ENCODE results near the gene TAS2R38.
"Not testable (repeated sequence)": the region's sequence is repeated elsewhere in the genome, so short reads cannot be mapped to it uniquely, and the experiment has no call there.

The TAS2R38 gene

GRCh38 chr7:141973673-141974072, at the start of gene TAS2R38:
TAS2R38 (minus strand) TSS chr7:141973773; CDS start chr7:141973689, 84 bp downstream.
- DNase-seq (ENCODE audit: low read depth in 2 of 2) = no peak

GRCh38 chr7:142018154-142018553, 44.6 kb upstream of the TAS2R38 start:
- no peak for DNase-seq (ENCODE audit: low read depth in 2 of 2)

- no peak for DNase-seq (ENCODE audit: low read depth in 2 of 2)
These were observed 43.9 kb upstream of the TAS2R38 start for GRCh38 chr7:142017451-142017850.

- DNase-seq (ENCODE audit: low read depth in 2 of 2) = no peak
These were observed 39.4 kb upstream of the TAS2R38 start for GRCh38 chr7:142012825-142013511.

GRCh38 chr7:142010952-142011548, 37.5 kb upstream of the TAS2R38 start:
- no peak for DNase-seq (ENCODE audit: low read depth in 2 of 2)

GRCh38 chr7:142009187-142009586, 35.6 kb upstream of the TAS2R38 start:
- DNase-seq (ENCODE audit: low read depth in 2 of 2) = no peak

GRCh38 chr7:142006577-142006976, 33.0 kb upstream of the TAS2R38 start:
- no peak for DNase-seq (ENCODE audit: low read depth in 2 of 2)

GRCh38 chr7:142002179-142002578, 28.6 kb upstream of the TAS2R38 start:
- DNase-seq (ENCODE audit: low read depth in 2 of 2) = no peak

GRCh38 chr7:142001163-142001874, 27.7 kb upstream of the TAS2R38 start:
- DNase-seq (ENCODE audit: low read depth in 2 of 2) = no peak

GRCh38 chr7:142000244-142000643, 26.7 kb upstream of the TAS2R38 start:
- DNase-seq (ENCODE audit: low read depth in 2 of 2) = no peak

GRCh38 chr7:141999058-141999623, 25.6 kb upstream of the TAS2R38 start:
- no peak for DNase-seq (ENCODE audit: low read depth in 2 of 2)

GRCh38 chr7:141993354-141993753, 19.8 kb upstream of the TAS2R38 start:
- no peak for DNase-seq (ENCODE audit: low read depth in 2 of 2)

GRCh38 chr7:141992688-141993087, 19.1 kb upstream of the TAS2R38 start:
- DNase-seq (ENCODE audit: low read depth in 2 of 2) = no peak

GRCh38 chr7:141992156-141992555, 18.6 kb upstream of the TAS2R38 start:
- DNase-seq (ENCODE audit: low read depth in 2 of 2) = no peak

GRCh38 chr7:141991140-141991539, 17.6 kb upstream of the TAS2R38 start:
- DNase-seq (ENCODE audit: low read depth in 2 of 2) = no peak

- DNase-seq (ENCODE audit: low read depth in 2 of 2) = no peak
These were observed 16.6 kb upstream of the TAS2R38 start for GRCh38 chr7:141990011-141990725.

GRCh38 chr7:141987803-141988202, 14.2 kb upstream of the TAS2R38 start:
- not testable (repeated sequence) for DNase-seq (ENCODE audit: low read depth in 2 of 2)

GRCh38 chr7:141986923-141987322, 13.3 kb upstream of the TAS2R38 start:
- DNase-seq (ENCODE audit: low read depth in 2 of 2) = no peak

GRCh38 chr7:141985926-141986325, 12.4 kb upstream of the TAS2R38 start:
- DNase-seq (ENCODE audit: low read depth in 2 of 2) = not testable (repeated sequence)

- DNase-seq (ENCODE audit: low read depth in 2 of 2) = no peak
These were observed 6.0 kb upstream of the TAS2R38 start for GRCh38 chr7:141979568-141979967.

- no peak for DNase-seq (ENCODE audit: low read depth in 2 of 2)
These were observed 4.8 kb upstream of the TAS2R38 start for GRCh38 chr7:141978351-141978750.

Data from stimulated activated CD4-positive, alpha-beta T cell treated with anti-CD3 and anti-CD28 coated beads, Interleukin-12 subunit alpha, Interleukin-12 subunit beta, amount 100 ng/mL, for 24 hours (primary cell).